GM18868 (cell line): Measurements from ENCODE around the gene NINJ1.

Experiments
- ATAC-seq: cut with Tn5 transposase; IDR thresholded peaks from one replicate; pipeline ENCODE4 v1.9.1; 2021; ENCODE audit warnings: mild to moderate bottlenecking, moderate library complexity; ENCODE audit not compliant: unreplicated experiment

The NINJ1 gene

GRCh38 chr9:93133681-93134014 lies 403 bp downstream of the NINJ1 start:
- no peak for ATAC-seq

- peak; percentile 37 for ATAC-seq
Observed at GRCh38 chr9:93132946-93133680, 938 bp downstream of the NINJ1 start.

- no peak for ATAC-seq
Observed at GRCh38 chr9:93132287-93132927, 1.6 kb downstream of the NINJ1 start.

GRCh38 chr9:93131599-93132286 lies 2.3 kb downstream of the NINJ1 start:
- no peak for ATAC-seq

GRCh38 chr9:93130861-93131481 lies 3.1 kb downstream of the NINJ1 start:
- ATAC-seq: no peak

GRCh38 chr9:93129691-93130500 lies 4.2 kb downstream of the NINJ1 start:
- no peak for ATAC-seq

- no peak for ATAC-seq
Observed at GRCh38 chr9:93129286-93129685, 4.8 kb downstream of the NINJ1 start.

GRCh38 chr9:93128715-93129224 lies 5.3 kb downstream of the NINJ1 start:
- ATAC-seq: no peak

- ATAC-seq: no peak
Observed at GRCh38 chr9:93128011-93128714, 5.9 kb downstream of the NINJ1 start.

GRCh38 chr9:93127395-93127911 lies 6.6 kb downstream of the NINJ1 start:
- no peak for ATAC-seq

GRCh38 chr9:93126825-93127368 lies 7.2 kb downstream of the NINJ1 start:
- no peak for ATAC-seq

GRCh38 chr9:93126151-93126781 lies 7.8 kb downstream of the NINJ1 start:
- no peak for ATAC-seq

- ATAC-seq: no peak
Observed at GRCh38 chr9:93125331-93125894, 8.6 kb downstream of the NINJ1 start.

GRCh38 chr9:93124793-93125192 lies 9.3 kb downstream of the NINJ1 start:
- ATAC-seq: no peak

- ATAC-seq: no peak
Observed at GRCh38 chr9:93123561-93124283, 10.3 kb downstream of the NINJ1 start.

GRCh38 chr9:93122721-93123221 lies 11.3 kb downstream of the NINJ1 start:
- no peak for ATAC-seq

GRCh38 chr9:93121316-93122241 lies 12.5 kb downstream of the NINJ1 start:
- ATAC-seq: no peak
